HG02938 (cell line): ENCODE measurements around the gene STX16.

Source experiments
- ATAC-seq: cut with Tn5 transposase; IDR thresholded peaks from one replicate; pipeline ENCODE4 v1.9.1; 2021; ENCODE audit warnings: mild to moderate bottlenecking, moderate library complexity; ENCODE audit not compliant: unreplicated experiment

STX16 gene

GRCh38 chr20:58618351-58619076 lies 32.6 kb upstream of the STX16 start:
- ATAC-seq: no peak

GRCh38 chr20:58619077-58619863 lies 31.8 kb upstream of the STX16 start:
- no peak for ATAC-seq

- ATAC-seq: no peak
Measured at GRCh38 chr20:58619864-58620431, 31.1 kb upstream of the STX16 start.

GRCh38 chr20:58621906-58622548 lies 29.1 kb upstream of the STX16 start:
- ATAC-seq: no peak

GRCh38 chr20:58622671-58623578 lies 28.2 kb upstream of the STX16 start:
- ATAC-seq: no peak

GRCh38 chr20:58623579-58624473 lies 27.3 kb upstream of the STX16 start:
- no peak for ATAC-seq

- no peak for ATAC-seq
Measured at GRCh38 chr20:58624687-58625086, 26.4 kb upstream of the STX16 start.

GRCh38 chr20:58625585-58625984 lies 25.5 kb upstream of the STX16 start:
- ATAC-seq: no peak

- ATAC-seq: no peak
Measured at GRCh38 chr20:58626051-58626450, 25.0 kb upstream of the STX16 start.

GRCh38 chr20:58627212-58628072 lies 23.6 kb upstream of the STX16 start:
- no peak for ATAC-seq

- no peak for ATAC-seq
Measured at GRCh38 chr20:58628491-58629214, 22.4 kb upstream of the STX16 start.

GRCh38 chr20:58629215-58629580 lies 21.9 kb upstream of the STX16 start:
- no peak for ATAC-seq

- no peak for ATAC-seq
Measured at GRCh38 chr20:58630063-58630462, 21.0 kb upstream of the STX16 start.

- no peak for ATAC-seq
Measured at GRCh38 chr20:58633161-58634053, 17.7 kb upstream of the STX16 start.

- ATAC-seq: no peak
Measured at GRCh38 chr20:58634059-58634458, 17.0 kb upstream of the STX16 start.

- ATAC-seq: no peak
Measured at GRCh38 chr20:58634521-58635278, 16.4 kb upstream of the STX16 start.
